CD4-positive, alpha-beta T cell (primary cell): ENCODE measurements around the gene RAB7B. TPM values are rescaled to one million over a fixed set of nuclear protein-coding genes. Genes with fewer than 3 reads are reported as not detected.

ENCODE experiments used
- ATAC-seq: fragments of 200-7000 bp; cut with Tn5 transposase; one replicate; pipeline ENCODE4 v1.10.0; 2022; ENCODE audit warnings: mild to moderate bottlenecking; ENCODE audit not compliant: poor library complexity
- CTCF ChIA-PET: fragments of 350-600 bp; sonication (Branson Sonifier 250); formaldehyde crosslinking; loops from one replicate; lab custom pipeline; 2021; ENCODE audit warnings: antibody characterized with exemption, inconsistent platforms; lab: Charles Lee
- POLR2A ChIA-PET: fragments of 350-600 bp; sonication (Branson Sonifier 250); formaldehyde crosslinking; loops from one replicate; lab custom pipeline; 2021; ENCODE audit warnings: antibody characterized with exemption, inconsistent platforms; lab: Charles Lee
- DNase-seq, 14 experiments: peaks; one replicate each; pipeline ENCODE4 v3.0.0-alpha.2; 2013 to 2020; ENCODE audit warnings: mixed read lengths in 2 of 14
- H3K27ac ChIP-seq, 2 donors: one replicate each; pipeline versions ENCODE4 v1.5.1 to v1.7.0; 2013; ENCODE audit warnings: low read length in 2 of 2, low read depth in 1 of 2, mild to moderate bottlenecking in 1 of 2
- H3K27me3 ChIP-seq, 2 experiments: 1 replicate in 1 of 2; 2 replicates in 1 of 2; pipeline versions ENCODE4 v1.6.1 to v1.7.0; 2013; ENCODE audit warnings: low read length in 2 of 2, control low read depth in 1 of 2, mild to moderate bottlenecking in 1 of 2, moderate library complexity in 1 of 2; ENCODE audit not compliant: insufficient read depth in 2 of 2, control insufficient read depth in 1 of 2
- H3K36me3 ChIP-seq: one replicate; pipeline ENCODE4 v1.6.1; 2013; ENCODE audit warnings: low read length, control low read depth; ENCODE audit not compliant: insufficient read depth
- H3K4me1 ChIP-seq: one replicate; pipeline ENCODE4 v1.6.1; 2013; ENCODE audit warnings: low read length, control low read depth; ENCODE audit not compliant: insufficient read depth
- H3K4me3 ChIP-seq: one replicate; pipeline ENCODE4 v1.5.1; 2013; ENCODE audit warnings: mild to moderate bottlenecking, low read length, moderate library complexity
- H3K9me3 ChIP-seq, 2 experiments: 1 replicate in 1 of 2; 2 replicates in 1 of 2; pipeline versions ENCODE4 v1.6.1 to v1.7.0; 2013; ENCODE audit warnings: low read length in 2 of 2, mild to moderate bottlenecking in 2 of 2, control low read depth in 1 of 2, moderate library complexity in 1 of 2; ENCODE audit not compliant: control insufficient read depth in 1 of 2, insufficient read depth in 1 of 2
- H3K27ac Mint-ChIP-seq: one replicate; pipeline ENCODE4 v1.8.0; 2020; ENCODE audit warnings: mixed read lengths
- H3K27me3 Mint-ChIP-seq: one replicate; pipeline ENCODE4 v1.8.0; 2021; ENCODE audit warnings: mixed read lengths
- H3K36me3 Mint-ChIP-seq: one replicate; pipeline ENCODE4 v1.8.0; 2021; ENCODE audit warnings: low read depth, mixed read lengths
- H3K4me1 Mint-ChIP-seq: one replicate; pipeline ENCODE4 v1.8.0; 2021; ENCODE audit warnings: low read depth, mixed read lengths
- H3K4me3 Mint-ChIP-seq: one replicate; pipeline ENCODE4 v1.8.0; 2020; ENCODE audit warnings: mild to moderate bottlenecking, mixed read lengths
- H3K9me3 Mint-ChIP-seq: one replicate; pipeline ENCODE4 v1.8.0; 2020; ENCODE audit warnings: mixed read lengths
- intact Hi-C, 2 experiments: fragments of 100-400 bp; cut with DNase I in 1 of 2; cut with micrococcal nuclease in 1 of 2; formaldehyde crosslinking; loops; one replicate each; pipeline versions ENCODE4 v1.15.1 to v1.9.0; 2023 to 2025; cut with DNase I, micrococcal nuclease
- total RNA-seq, 174 experiments: library from RNA in 2 of 174; stranded (reverse) in 2 of 174; gene quantifications; one replicate each; pipeline ENCODE4 v1.2.3 and lab custom pipeline; 2021 to 2026
- TF ChIP-seq, protein P1 (sequence below): fragments of 200-600 bp; IDR thresholded peaks from one replicate; pipeline ENCODE4 v1.8.0; 2022; ENCODE audit warnings: antibody characterized with exemption, mild to moderate bottlenecking

RAB7B gene
- total RNA-seq, 2 experiments from 2014 or later, result 0.08 TPM; not detected in 1

GRCh38 chr1:206035027-206035426 lies 31.8 kb upstream of the RAB7B start:
- Mint-ChIP-seq H3K36me3 (no peaks in the 10 kb centered on the region), H3K4me1 (peaks cover 25% of the 10 kb centered on the region), H3K27ac (no peak overlapping the region), H3K4me3 (no peak overlapping the region), H3K9me3 (no peaks in the 10 kb centered on the region), H3K27me3 (peaks cover 4% of the 10 kb centered on the region)
- H3K27me3 ChIP-seq, result no peaks in the 10 kb centered on the region
- intact Hi-C loops, result no loop called here
- TF ChIP-seq, protein P1, sequence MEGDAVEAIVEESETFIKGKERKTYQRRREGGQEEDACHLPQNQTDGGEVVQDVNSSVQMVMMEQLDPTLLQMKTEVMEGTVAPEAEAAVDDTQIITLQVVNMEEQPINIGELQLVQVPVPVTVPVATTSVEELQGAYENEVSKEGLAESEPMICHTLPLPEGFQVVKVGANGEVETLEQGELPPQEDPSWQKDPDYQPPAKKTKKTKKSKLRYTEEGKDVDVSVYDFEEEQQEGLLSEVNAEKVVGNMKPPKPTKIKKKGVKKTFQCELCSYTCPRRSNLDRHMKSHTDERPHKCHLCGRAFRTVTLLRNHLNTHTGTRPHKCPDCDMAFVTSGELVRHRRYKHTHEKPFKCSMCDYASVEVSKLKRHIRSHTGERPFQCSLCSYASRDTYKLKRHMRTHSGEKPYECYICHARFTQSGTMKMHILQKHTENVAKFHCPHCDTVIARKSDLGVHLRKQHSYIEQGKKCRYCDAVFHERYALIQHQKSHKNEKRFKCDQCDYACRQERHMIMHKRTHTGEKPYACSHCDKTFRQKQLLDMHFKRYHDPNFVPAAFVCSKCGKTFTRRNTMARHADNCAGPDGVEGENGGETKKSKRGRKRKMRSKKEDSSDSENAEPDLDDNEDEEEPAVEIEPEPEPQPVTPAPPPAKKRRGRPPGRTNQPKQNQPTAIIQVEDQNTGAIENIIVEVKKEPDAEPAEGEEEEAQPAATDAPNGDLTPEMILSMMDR, result no peak
- peak; percentile 43 for ATAC-seq
- no peaks in the 10 kb centered on the region for H3K9me3 ChIP-seq
- no peaks in the 10 kb centered on the region for H3K36me3 ChIP-seq
- ChIA-PET POLR2A (interaction anchor here (0.6 to 1.2 kb wide), 2 partner anchors 14 to 58 kb away, joined by 3 read pairs; no protein-coding TSS in a partner anchor), CTCF (interaction anchor here (1.5 kb wide), 1 partner anchor 19 kb away, joined by 3 read pairs; no protein-coding TSS in a partner anchor)
- no peak overlapping the region for H3K27ac ChIP-seq
- peak in 1 of 14 experiments; percentile 16 for DNase-seq
- peak overlapping the region; percentile 11 for H3K4me3 ChIP-seq
- peaks cover 13% of the 10 kb centered on the region for H3K4me1 ChIP-seq

DNA sequence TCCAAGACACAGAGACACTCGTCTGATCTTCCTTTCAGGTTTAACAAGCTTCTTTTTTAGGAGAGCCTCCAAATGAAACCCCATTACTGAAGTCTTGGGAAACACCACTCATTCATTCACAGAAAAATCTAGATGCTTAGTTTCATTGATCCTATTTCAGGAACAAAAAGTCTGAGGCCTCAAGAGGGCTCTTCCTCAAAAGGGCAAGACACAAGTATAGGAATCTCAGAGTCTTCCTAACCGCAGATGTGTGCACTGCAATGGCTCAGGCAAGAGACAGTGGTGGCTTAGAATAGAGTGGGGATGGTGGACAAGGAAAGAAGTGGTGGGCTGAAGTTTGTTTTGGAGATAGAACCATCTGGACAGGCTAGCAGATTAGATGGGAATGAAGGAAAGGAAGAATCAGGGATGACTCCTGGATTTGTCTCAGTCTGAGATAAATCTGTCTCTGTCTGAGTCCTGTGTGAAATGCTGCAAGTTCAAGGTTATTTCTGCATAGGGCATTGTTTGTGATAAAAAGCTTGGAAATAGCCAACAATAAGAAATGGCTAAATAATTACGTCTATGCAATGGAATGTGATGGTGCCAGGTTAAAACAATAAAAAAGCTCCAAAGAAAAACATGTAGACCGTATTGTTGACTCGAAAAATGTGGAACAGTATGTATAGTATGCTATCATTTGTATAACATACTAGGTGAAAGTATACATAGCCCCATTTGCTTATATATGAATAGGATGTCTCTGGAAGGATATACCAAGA lies 29.4 kb upstream of the RAB7B start:
- H3K9me3 Mint-ChIP-seq, result no peaks in the 10 kb centered on the region

DNA sequence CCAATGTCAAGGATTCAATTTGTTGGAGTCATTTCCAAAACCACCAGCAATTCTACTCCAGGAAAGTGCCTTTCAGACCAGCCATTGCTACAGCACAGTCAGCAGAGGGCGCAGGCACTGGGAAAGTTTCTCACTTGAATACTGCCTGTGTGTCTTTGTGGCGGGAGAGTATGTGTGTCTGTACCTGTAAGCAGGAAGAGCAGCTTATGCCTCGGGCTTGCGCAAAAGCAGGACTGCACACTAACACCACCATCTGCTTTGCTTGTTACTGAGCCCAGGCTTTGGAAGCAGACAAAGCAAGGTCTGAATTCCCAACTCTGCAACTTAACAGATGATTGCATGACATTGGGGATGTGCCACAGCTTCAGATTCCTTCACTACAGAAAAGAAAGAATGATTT lies 27.5 kb upstream of the RAB7B start:
- H3K4me1 Mint-ChIP-seq, result peaks cover 19% of the 10 kb centered on the region
- ChIA-PET POLR2A (interaction anchor here (0.6 to 2.2 kb wide), 3 partner anchors 8 to 75 kb away, joined by 3 to 10 read pairs (median 3); no protein-coding TSS in a partner anchor), CTCF (interaction anchor here (0.6 to 2.0 kb wide), 5 partner anchors 13 to 77 kb away, joined by 3 to 13 read pairs (median 4); no protein-coding TSS in a partner anchor)
- H3K4me3 Mint-ChIP-seq, result no peak overlapping the region
- Histone ChIP-seq H3K9me3 (no peaks in the 10 kb centered on the region), H3K27ac (no peak overlapping the region), H3K36me3 (no peaks in the 10 kb centered on the region), H3K4me1 (peaks cover 6% of the 10 kb centered on the region), H3K27me3 (no peaks in the 10 kb centered on the region), H3K4me3 (no peak overlapping the region)
- no peaks in the 10 kb centered on the region for H3K36me3 Mint-ChIP-seq
- ATAC-seq, result peak; percentile 79
- peak; percentile 42 to 80 (median 58) for DNase-seq
- intact Hi-C loops, result loop anchor here (1.0 kb wide), 1 partner anchor 76 kb away; no protein-coding TSS in a partner anchor
- no peaks in the 10 kb centered on the region for H3K9me3 Mint-ChIP-seq
- no peak overlapping the region for H3K27ac Mint-ChIP-seq
- TF ChIP-seq, protein P1, result peak; percentile 82
- H3K27me3 Mint-ChIP-seq, result peaks cover 11% of the 10 kb centered on the region

More for the DNA sequence above, 29.4 kb upstream of the RAB7B start:
- peaks cover 6% of the 10 kb centered on the region for H3K4me1 ChIP-seq
- TF ChIP-seq, protein P1, result no peak
- no peak overlapping the region for H3K27ac ChIP-seq
- H3K36me3 ChIP-seq, result no peaks in the 10 kb centered on the region
- intact Hi-C loops, result no loop called here
- no peaks in the 10 kb centered on the region for H3K36me3 Mint-ChIP-seq
- ChIA-PET POLR2A (no interaction called here), CTCF (no interaction called here)
- no peaks in the 10 kb centered on the region for H3K27me3 ChIP-seq
- ATAC-seq (no peak), DNase-seq (no peak)
- peaks cover 19% of the 10 kb centered on the region for H3K4me1 Mint-ChIP-seq
- H3K4me3 Mint-ChIP-seq, result no peak overlapping the region
- no peak overlapping the region for H3K4me3 ChIP-seq
- no peak overlapping the region for H3K27ac Mint-ChIP-seq
- no peaks in the 10 kb centered on the region for H3K9me3 ChIP-seq
- peaks cover 11% of the 10 kb centered on the region for H3K27me3 Mint-ChIP-seq
